Caco-2 (cell line): ENCODE data around the gene TSHZ1. TPM values are rescaled to one million over a fixed set of nuclear protein-coding genes. Genes with fewer than 3 reads are reported as not detected.

Source experiments
- Bru-seq: library from RNA; stranded (reverse); fragments of 400-500 nt; gene quantifications from one replicate; lab custom pipeline; 2021; lab: Mats Ljungman, UMichigan
- BruChase-seq, 2 experiments: library from RNA; stranded (reverse); fragments of 400-500 nt; gene quantifications; one replicate each; lab custom pipeline; 2021; lab: Mats Ljungman, UMichigan
- BruUV-seq: library from RNA; stranded (reverse); fragments of 400-500 nt; replicated peaks from 2 replicates; lab custom pipeline; 2021; lab: Mats Ljungman, UMichigan
- CTCF ChIA-PET: fragments of 300-600 bp; sonication (Branson Sonifier 250); formaldehyde crosslinking; loops from one replicate; lab custom pipeline; 2022; ENCODE audit warnings: antibody characterized with exemption; lab: Charles Lee
- POLR2A ChIA-PET: fragments of 300-600 bp; sonication (Branson Sonifier 250); formaldehyde crosslinking; loops from one replicate; lab custom pipeline; 2022; ENCODE audit warnings: antibody characterized with exemption; lab: Charles Lee
- DNase-seq, 2 experiments: peaks; one replicate each; pipeline versions ENCODE4 v3.0.0 to v3.0.0-alpha.2; 2020 to 2022
- H3K27me3 ChIP-seq: replicated peaks from 2 replicates; pipeline ENCODE4 v1.6.0; 2011; ENCODE audit warnings: low read length; ENCODE audit not compliant: control insufficient read depth, insufficient read depth
- H3K36me3 ChIP-seq: 2 replicates; pipeline ENCODE4 v1.5.1; 2011; ENCODE audit warnings: low read length; ENCODE audit not compliant: control insufficient read depth, insufficient read depth
- H3K4me1 ChIP-seq: fragments of 250-450 bp; sonication (Bioruptor Pico); 2 replicates; pipeline ENCODE4 v1.5.1; 2020; ENCODE audit warnings: mild to moderate bottlenecking
- H3K4me3 ChIP-seq: 2 replicates; pipeline ENCODE4 v1.5.1; 2011; ENCODE audit warnings: low read depth, mild to moderate bottlenecking, control low read depth, low read length
- H3K9me3 ChIP-seq: fragments of 250-450 bp; sonication (Bioruptor Pico); 2 replicates; pipeline ENCODE4 v1.5.1; 2020; ENCODE audit warnings: mild to moderate bottlenecking, moderate library complexity
- H3K27ac Mint-ChIP-seq: one replicate; pipeline ENCODE4 v1.8.0; 2022; ENCODE audit warnings: mixed read lengths; ENCODE audit not compliant: unreplicated experiment
- H3K27me3 Mint-ChIP-seq: one replicate; pipeline ENCODE4 v1.8.0; 2022; ENCODE audit warnings: mixed read lengths; ENCODE audit not compliant: insufficient read depth, unreplicated experiment
- H3K36me3 Mint-ChIP-seq: one replicate; pipeline ENCODE4 v1.8.0; 2022; ENCODE audit warnings: mild to moderate bottlenecking, mixed read lengths; ENCODE audit not compliant: insufficient read depth, unreplicated experiment
- H3K4me1 Mint-ChIP-seq: one replicate; pipeline ENCODE4 v1.8.0; 2022; ENCODE audit warnings: low read depth, mixed read lengths; ENCODE audit not compliant: unreplicated experiment
- H3K4me3 Mint-ChIP-seq: one replicate; pipeline ENCODE4 v1.8.0; 2022; ENCODE audit warnings: mild to moderate bottlenecking, moderate library complexity, mixed read lengths; ENCODE audit not compliant: unreplicated experiment
- H3K9me3 Mint-ChIP-seq: one replicate; pipeline ENCODE4 v1.8.0; 2022; ENCODE audit warnings: mixed read lengths; ENCODE audit not compliant: unreplicated experiment
- intact Hi-C: fragments of 100-400 bp; cut with micrococcal nuclease; formaldehyde crosslinking; loops from one replicate; pipeline ENCODE4 v1.10.0; 2022; ENCODE audit not compliant: unreplicated experiment
- long read RNA-seq: library from polyadenylated mRNA; stranded (forward); transcript quantifications from one replicate; pipeline ENCODE4 v2.0.0, GENCODE V29; 2022
- total RNA-seq: library from RNA; stranded (reverse); gene quantifications from 2 replicates; pipeline ENCODE4 v1.2.3, GENCODE V29; 2022
- TF ChIP-seq, protein P1 (sequence below), 2 experiments: fragments of 200-600 bp in 1 of 2; IDR thresholded peaks; 1 replicate in 1 of 2; 2 replicates in 1 of 2; pipeline versions ENCODE4 v1.5.1 to v1.8.0; 2011 to 2022; ENCODE audit warnings: antibody characterized with exemption in 1 of 2, control low read depth in 1 of 2, inconsistent platforms in 1 of 2, low read depth in 1 of 2, low read length in 1 of 2, mild to moderate bottlenecking in 1 of 2, moderate library complexity in 1 of 2; ENCODE audit not compliant: insufficient read depth in 1 of 2, severe bottlenecking in 1 of 2, unreplicated experiment in 1 of 2

The TSHZ1 gene
- total RNA-seq, result 3.4 and 4.4 TPM in 2 replicates
- percentile 51 among the genes with signal in this experiment for Bru-seq, nascent RNA
- percentile 52 among the genes with signal in this experiment for BruChase-seq, experiment 1, labeled RNA remaining after a 2-hour chase
- BruChase-seq, experiment 2, labeled RNA remaining after a 6-hour chase, result percentile 40 among the genes with signal in this experiment
- long read RNA-seq, full-length matches to known transcripts, result 3 of 3 reads
- long read RNA-seq, partial matches to known transcripts, result 0 of 3 reads
- long read RNA-seq, other reads (novel, unspliced or antisense), result 0 of 3 reads

DNA sequence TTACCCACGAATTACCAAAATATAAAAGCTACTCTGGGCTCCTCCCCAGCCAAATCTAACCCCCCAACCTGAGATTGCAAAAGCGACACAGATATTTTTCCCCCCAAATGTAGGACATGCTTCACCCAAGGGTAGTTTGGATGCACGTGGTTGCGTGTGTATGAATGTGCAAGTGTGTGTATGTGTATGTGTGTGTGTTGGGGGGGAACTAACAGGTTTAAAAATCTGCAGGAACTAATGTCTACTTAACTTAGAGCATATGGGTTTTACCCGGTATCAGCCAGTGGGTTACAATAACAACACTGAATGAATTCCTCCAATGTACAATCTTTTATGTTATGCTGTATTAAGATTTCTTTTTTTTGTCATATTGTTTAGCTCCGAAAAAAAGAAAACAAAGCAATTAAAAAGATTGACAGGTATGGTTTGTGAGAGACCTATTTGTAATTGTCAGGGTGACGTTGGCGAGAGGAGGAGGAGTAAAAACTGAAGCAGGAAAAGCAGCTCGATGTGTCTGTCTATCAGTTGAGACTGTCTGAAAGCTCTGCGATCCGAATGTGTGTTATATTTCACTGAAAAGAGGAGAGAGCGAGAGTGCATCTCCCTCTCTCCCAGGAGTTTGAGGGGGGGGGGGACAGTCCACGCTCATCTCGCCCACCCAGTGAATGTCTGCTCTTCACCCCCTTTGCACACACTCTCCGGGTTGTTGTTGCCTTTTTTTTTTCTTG lies at the start of gene TSHZ1:
TSS of gene TSHZ1 (plus strand) at position 524 of the 728 bp plus-strand sequence. CDS start 1,080 bp downstream, outside the sequence.
- intact Hi-C loops, result no loop called here
- ChIA-PET POLR2A (interaction anchor here (0.7 to 1.0 kb wide), 2 partner anchors 82 to 586 kb away, joined by 3 to 7 read pairs; no protein-coding TSS in a partner anchor), CTCF (interaction anchor here (0.6 to 0.7 kb wide), 2 partner anchors 86 to 939 kb away, joined by 5 to 6 read pairs; no protein-coding TSS in a partner anchor)
- Histone ChIP-seq H3K36me3 (no peaks in the 10 kb centered on the region), H3K4me1 (peaks cover 8% of the 10 kb centered on the region; the same call in 1 of the 2 replicates), H3K4me3 (peak within 1 kb of the TSS; percentile 64), H3K9me3 (no peaks in the 10 kb centered on the region), H3K27me3 (no peaks in the 10 kb centered on the region)
- no peaks in the 10 kb centered on the region for H3K27me3 Mint-ChIP-seq
- TF ChIP-seq, protein P1, sequence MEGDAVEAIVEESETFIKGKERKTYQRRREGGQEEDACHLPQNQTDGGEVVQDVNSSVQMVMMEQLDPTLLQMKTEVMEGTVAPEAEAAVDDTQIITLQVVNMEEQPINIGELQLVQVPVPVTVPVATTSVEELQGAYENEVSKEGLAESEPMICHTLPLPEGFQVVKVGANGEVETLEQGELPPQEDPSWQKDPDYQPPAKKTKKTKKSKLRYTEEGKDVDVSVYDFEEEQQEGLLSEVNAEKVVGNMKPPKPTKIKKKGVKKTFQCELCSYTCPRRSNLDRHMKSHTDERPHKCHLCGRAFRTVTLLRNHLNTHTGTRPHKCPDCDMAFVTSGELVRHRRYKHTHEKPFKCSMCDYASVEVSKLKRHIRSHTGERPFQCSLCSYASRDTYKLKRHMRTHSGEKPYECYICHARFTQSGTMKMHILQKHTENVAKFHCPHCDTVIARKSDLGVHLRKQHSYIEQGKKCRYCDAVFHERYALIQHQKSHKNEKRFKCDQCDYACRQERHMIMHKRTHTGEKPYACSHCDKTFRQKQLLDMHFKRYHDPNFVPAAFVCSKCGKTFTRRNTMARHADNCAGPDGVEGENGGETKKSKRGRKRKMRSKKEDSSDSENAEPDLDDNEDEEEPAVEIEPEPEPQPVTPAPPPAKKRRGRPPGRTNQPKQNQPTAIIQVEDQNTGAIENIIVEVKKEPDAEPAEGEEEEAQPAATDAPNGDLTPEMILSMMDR (IDR thresholded peaks at IDR 0.05; ENCODE audit: insufficient read depth in 1 of 2, low read depth in 1 of 2, low read length in 1 of 2, severe bottlenecking in 1 of 2, unreplicated experiment in 1 of 2), result no peak
- peak within 1 kb of the TSS; percentile 83 for H3K4me3 Mint-ChIP-seq
- no peaks in the 10 kb centered on the region for H3K9me3 Mint-ChIP-seq
- no peak within 1 kb of the TSS for H3K27ac Mint-ChIP-seq
- H3K36me3 Mint-ChIP-seq, result peaks cover 18% of the 10 kb centered on the region
- H3K4me1 Mint-ChIP-seq, result no peaks in the 10 kb centered on the region
- BruUV-seq, result no TSS peak
- DNase-seq, result peak; percentile 39 to 42

DNA sequence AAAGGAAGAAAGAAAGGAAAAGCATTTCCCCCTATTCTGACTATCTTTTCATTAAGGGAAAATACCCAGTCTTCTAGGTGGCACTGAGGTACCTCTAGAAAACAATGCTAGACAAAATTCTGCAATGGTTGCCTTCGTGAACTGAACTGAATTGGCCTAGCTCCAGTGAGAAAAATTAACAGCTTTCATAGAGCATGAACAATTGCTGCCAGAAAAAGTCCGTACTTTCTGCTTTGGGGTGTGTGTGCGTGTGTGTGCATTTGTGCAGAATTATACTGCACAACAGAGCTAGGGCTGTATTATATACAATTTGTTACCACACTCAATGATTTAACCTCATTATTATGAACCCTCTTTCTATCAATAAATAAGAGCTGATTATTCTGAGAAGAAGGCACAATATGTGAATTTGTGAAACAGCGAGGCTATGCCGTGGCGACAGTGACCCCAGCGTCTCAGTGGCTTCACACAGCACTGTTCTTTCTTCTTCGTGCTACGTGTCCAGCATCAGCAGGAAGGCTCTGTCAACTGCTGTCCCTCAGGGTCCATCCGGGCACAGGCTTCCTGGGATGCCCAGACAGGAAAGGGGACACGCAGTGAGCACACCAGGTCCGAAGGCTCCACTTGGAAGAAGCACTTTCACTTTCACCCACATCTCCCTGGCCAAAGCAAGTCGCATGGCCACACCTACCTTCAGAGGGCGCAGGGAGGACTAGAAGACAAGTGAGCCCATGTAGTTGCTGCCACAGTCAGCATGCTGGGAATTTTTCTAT lies 49.2 kb upstream of the TSHZ1 start:
- no TSS peak for BruUV-seq
- peak overlapping the region; percentile 27 for H3K4me3 Mint-ChIP-seq
- intact Hi-C loops, result no loop called here

More for the DNA sequence above, 49.2 kb upstream of the TSHZ1 start:
- ChIA-PET POLR2A (no interaction called here), CTCF (no interaction called here)
- Histone ChIP-seq H3K27me3 (no peaks in the 10 kb centered on the region), H3K36me3 (no peaks in the 10 kb centered on the region), H3K4me1 (no peaks in the 10 kb centered on the region), H3K9me3 (no peaks in the 10 kb centered on the region), H3K4me3 (no peak overlapping the region)
- Mint-ChIP-seq H3K9me3 (no peaks in the 10 kb centered on the region), H3K4me1 (no peaks in the 10 kb centered on the region), H3K27ac (no peak overlapping the region), H3K36me3 (no peaks in the 10 kb centered on the region), H3K27me3 (peaks cover 3% of the 10 kb centered on the region)
- peak in 1 of 2 experiments; percentile 5 for DNase-seq
- TF ChIP-seq, protein P1 (IDR thresholded peaks at IDR 0.05; ENCODE audit: insufficient read depth in 1 of 2, low read depth in 1 of 2, low read length in 1 of 2, severe bottlenecking in 1 of 2, unreplicated experiment in 1 of 2), result no peak
